HepG2 (cell line): Measurements from ENCODE around the gene UAP1L1. TPM values are rescaled to one million over a fixed set of nuclear protein-coding genes. Genes with fewer than 3 reads are reported as not detected.

Experiments
- ETV5 ChIP-seq: IDR thresholded peaks from 2 replicates; pipeline ENCODE4 v1.6.1; 2018; ENCODE audit warnings: missing biosample characterization, missing genetic modification reagents, inconsistent platforms, borderline replicate concordance
- FOXP1 ChIP-seq, 2 experiments: fragments of 450-650 bp in 1 of 2; IDR thresholded peaks; 2 replicates each; pipeline ENCODE4 v1.6.1; 2017 to 2018; ENCODE audit warnings: antibody characterized with exemption in 1 of 2
- KDM2A ChIP-seq: sonication (generic); formaldehyde crosslinking; IDR thresholded peaks from 2 replicates; pipeline ENCODE4 v1.4.0; 2020; ENCODE audit warnings: low read depth, missing genetic modification reagents, borderline replicate concordance
- MIXL1 ChIP-seq: IDR thresholded peaks from 2 replicates; pipeline ENCODE4 v1.6.1; 2016
- MLLT10 ChIP-seq: sonication (generic); formaldehyde crosslinking; IDR thresholded peaks from 2 replicates; pipeline ENCODE4 v1.4.0; 2020; ENCODE audit warnings: missing genetic modification reagents
- RBM22 ChIP-seq: fragments of 200-400 bp; formaldehyde crosslinking; optimal IDR thresholded peaks from 2 replicates; pipeline ENCODE3; 2017; ENCODE audit warnings: mild to moderate bottlenecking, low read length, moderate library complexity
- TOPORS ChIP-seq: sonication (generic); formaldehyde crosslinking; IDR thresholded peaks from 2 replicates; pipeline ENCODE4 v1.8.0; 2023; ENCODE audit warnings: mild to moderate bottlenecking, missing genetic modification reagents
- ZNF234 ChIP-seq: sonication (generic); formaldehyde crosslinking; conservative IDR thresholded peaks from 2 replicates; pipeline ENCODE4 v1.5.1; 2020; ENCODE audit warnings: mild to moderate bottlenecking, missing genetic modification reagents
- ZNF24 ChIP-seq: fragments of 450-650 bp; IDR thresholded peaks from 2 replicates; pipeline ENCODE4 v1.6.1; 2017; ENCODE audit warnings: antibody characterized with exemption, mild to moderate bottlenecking
- ZNF333 ChIP-seq: sonication (generic); formaldehyde crosslinking; IDR thresholded peaks from 2 replicates; pipeline ENCODE4 v1.4.0; 2020; ENCODE audit warnings: mild to moderate bottlenecking, missing genetic modification reagents, borderline replicate concordance
- ZNF547 ChIP-seq: sonication (generic); formaldehyde crosslinking; IDR thresholded peaks from 2 replicates; pipeline ENCODE4 v1.5.1; 2020; ENCODE audit warnings: mild to moderate bottlenecking, missing genetic modification reagents
- ZNF549 ChIP-seq: sonication (generic); formaldehyde crosslinking; IDR thresholded peaks from 2 replicates; pipeline ENCODE4 v1.5.0; 2020; ENCODE audit warnings: missing genetic modification reagents
- ZNF567 ChIP-seq: sonication (generic); formaldehyde crosslinking; IDR thresholded peaks from 2 replicates; pipeline ENCODE4 v1.8.1; 2023; ENCODE audit warnings: mild to moderate bottlenecking, missing genetic modification reagents, borderline replicate concordance
- polyA plus RNA-seq, 8 experiments: library from polyadenylated mRNA; depleted of rRNA in 3 of 8; stranded (reverse) in 7 of 8; unstranded in 1 of 8; fragments of >200 nt; fragmentation: Illumina TruSeq in 4 of 8; extraction: Trizol in 4 of 8; gene quantifications; 2 replicates each; pipeline versions ENCODE4 v1.2.1 to v1.2.3, GENCODE V29; 2011 to 2016; ENCODE audit warnings: low read depth in 4 of 8, missing spikeins in 1 of 8, mixed read lengths in 1 of 8; ENCODE audit not compliant: insufficient read depth in 1 of 8
- total RNA-seq, 5 experiments: library from RNA; depleted of rRNA; stranded (reverse); fragments of >200 nt; fragmentation: Illumina TruSeq; extraction: Trizol; gene quantifications; 2 replicates each; pipeline ENCODE4 v1.2.3, GENCODE V29; 2016; ENCODE audit warnings: low read depth in 1 of 5
- TF ChIP-seq, protein P1 (sequence below): IDR thresholded peaks from 2 replicates; pipeline ENCODE4 v1.6.1; 2016; ENCODE audit warnings: low read depth, borderline replicate concordance
- TF ChIP-seq, protein P2 (sequence below), 2 experiments: IDR thresholded peaks; 2 replicates each; pipeline ENCODE4 v1.6.1; 2011 to 2012; ENCODE audit warnings: low read length in 2 of 2, borderline replicate concordance in 1 of 2, low read depth in 1 of 2, mild to moderate bottlenecking in 1 of 2, moderate library complexity in 1 of 2
- TF ChIP-seq, protein P3 (sequence below): sonication (generic); formaldehyde crosslinking; IDR thresholded peaks from 2 replicates; pipeline ENCODE4 v1.5.0; 2020; ENCODE audit warnings: mild to moderate bottlenecking, missing genetic modification reagents, borderline replicate concordance
- TF ChIP-seq, protein P4 (sequence below): IDR thresholded peaks from 2 replicates; pipeline ENCODE4 v1.6.1; 2018; ENCODE audit warnings: missing genetic modification reagents, mild to moderate bottlenecking, missing compliant biosample characterization
- TF ChIP-seq, protein P5 (sequence below): sonication (generic); formaldehyde crosslinking; IDR thresholded peaks from 2 replicates; pipeline ENCODE4 v1.4.0; 2020; ENCODE audit warnings: missing genetic modification reagents

The UAP1L1 gene
- total and polyA plus RNA-seq, 2 of the 13 experiments (the other 11 are each of a cell fraction or from before 2014, with no cell fraction given), result 5.4 to 6.4 TPM

DNA sequence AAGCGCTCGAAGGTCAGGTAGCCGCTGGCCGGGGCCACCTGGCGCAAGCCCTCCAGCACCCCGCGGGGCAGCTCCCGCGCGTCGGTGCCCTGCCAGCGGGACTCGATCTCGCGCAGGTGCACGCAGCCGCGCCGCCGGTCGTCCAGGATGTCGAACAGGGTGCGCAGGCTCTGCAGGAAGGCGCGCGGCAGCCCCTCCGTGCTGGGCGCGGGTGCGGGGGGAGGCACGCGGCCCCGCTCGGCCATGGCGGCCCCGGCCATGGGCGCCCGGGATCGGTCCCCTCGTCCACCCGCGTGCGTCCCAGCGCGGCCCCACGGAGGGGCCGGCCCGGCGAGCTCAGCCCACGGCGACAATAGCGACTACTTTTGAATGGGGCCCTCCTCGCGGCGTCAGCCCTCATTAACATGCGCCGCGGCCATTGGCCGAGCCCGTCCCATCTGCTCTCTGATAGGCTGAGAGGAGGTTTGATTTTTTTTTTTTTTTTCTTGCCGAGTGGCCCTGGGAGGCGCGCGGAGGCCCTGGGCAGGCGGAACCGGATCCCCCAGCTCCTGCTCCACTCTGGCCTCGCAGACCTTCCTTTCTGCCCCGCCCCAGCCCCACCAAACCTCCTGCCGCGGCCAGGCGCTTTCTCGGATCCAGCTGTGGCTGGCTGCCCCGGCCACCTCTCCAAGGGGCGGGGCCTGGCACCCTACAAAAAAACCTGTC, 7.0 kb upstream of the UAP1L1 start, which contains the start of gene SAPCD2 (continued):
- TF ChIP-seq MLLT10 (CRISPR knock-in tag) (no peak), FOXP1 (IDR thresholded peaks at IDR 0.05) (no peak), FOXP1 (CRISPR knock-in tag; IDR thresholded peaks at IDR 0.05) (no peak), MIXL1 (0 out of 2 replicates have a peak, but pooled peaks have one; percentile 26), RBM22 (no peak), ZNF333 (no peak), ZNF547 (CRISPR knock-in tag) (no peak), ZNF567 (CRISPR knock-in tag) (0 out of 2 replicates have a peak, but pooled peaks have one; percentile 52), KDM2A (peak; percentile 50; the same call in 1 of the 2 replicates), ETV5 (peak; percentile 57), ZNF549 (CRISPR knock-in tag) (no peak), ZNF24 (no peak), ZNF234 (CRISPR knock-in tag) (0 out of 2 replicates have a peak, but pooled peaks have one; percentile 24), TOPORS (CRISPR knock-in tag) (no peak)
- TF ChIP-seq, protein P1, sequence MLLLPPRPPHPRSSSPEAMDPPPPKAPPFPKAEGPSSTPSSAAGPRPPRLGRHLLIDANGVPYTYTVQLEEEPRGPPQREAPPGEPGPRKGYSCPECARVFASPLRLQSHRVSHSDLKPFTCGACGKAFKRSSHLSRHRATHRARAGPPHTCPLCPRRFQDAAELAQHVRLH, result no peak
- TF ChIP-seq, protein P2, sequence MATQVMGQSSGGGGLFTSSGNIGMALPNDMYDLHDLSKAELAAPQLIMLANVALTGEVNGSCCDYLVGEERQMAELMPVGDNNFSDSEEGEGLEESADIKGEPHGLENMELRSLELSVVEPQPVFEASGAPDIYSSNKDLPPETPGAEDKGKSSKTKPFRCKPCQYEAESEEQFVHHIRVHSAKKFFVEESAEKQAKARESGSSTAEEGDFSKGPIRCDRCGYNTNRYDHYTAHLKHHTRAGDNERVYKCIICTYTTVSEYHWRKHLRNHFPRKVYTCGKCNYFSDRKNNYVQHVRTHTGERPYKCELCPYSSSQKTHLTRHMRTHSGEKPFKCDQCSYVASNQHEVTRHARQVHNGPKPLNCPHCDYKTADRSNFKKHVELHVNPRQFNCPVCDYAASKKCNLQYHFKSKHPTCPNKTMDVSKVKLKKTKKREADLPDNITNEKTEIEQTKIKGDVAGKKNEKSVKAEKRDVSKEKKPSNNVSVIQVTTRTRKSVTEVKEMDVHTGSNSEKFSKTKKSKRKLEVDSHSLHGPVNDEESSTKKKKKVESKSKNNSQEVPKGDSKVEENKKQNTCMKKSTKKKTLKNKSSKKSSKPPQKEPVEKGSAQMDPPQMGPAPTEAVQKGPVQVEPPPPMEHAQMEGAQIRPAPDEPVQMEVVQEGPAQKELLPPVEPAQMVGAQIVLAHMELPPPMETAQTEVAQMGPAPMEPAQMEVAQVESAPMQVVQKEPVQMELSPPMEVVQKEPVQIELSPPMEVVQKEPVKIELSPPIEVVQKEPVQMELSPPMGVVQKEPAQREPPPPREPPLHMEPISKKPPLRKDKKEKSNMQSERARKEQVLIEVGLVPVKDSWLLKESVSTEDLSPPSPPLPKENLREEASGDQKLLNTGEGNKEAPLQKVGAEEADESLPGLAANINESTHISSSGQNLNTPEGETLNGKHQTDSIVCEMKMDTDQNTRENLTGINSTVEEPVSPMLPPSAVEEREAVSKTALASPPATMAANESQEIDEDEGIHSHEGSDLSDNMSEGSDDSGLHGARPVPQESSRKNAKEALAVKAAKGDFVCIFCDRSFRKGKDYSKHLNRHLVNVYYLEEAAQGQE (IDR thresholded peaks at IDR 0.05; ENCODE audit: borderline replicate concordance in 1 of 2, low read depth in 1 of 2, low read length in 2 of 2), result no peak
- TF ChIP-seq, protein P3, sequence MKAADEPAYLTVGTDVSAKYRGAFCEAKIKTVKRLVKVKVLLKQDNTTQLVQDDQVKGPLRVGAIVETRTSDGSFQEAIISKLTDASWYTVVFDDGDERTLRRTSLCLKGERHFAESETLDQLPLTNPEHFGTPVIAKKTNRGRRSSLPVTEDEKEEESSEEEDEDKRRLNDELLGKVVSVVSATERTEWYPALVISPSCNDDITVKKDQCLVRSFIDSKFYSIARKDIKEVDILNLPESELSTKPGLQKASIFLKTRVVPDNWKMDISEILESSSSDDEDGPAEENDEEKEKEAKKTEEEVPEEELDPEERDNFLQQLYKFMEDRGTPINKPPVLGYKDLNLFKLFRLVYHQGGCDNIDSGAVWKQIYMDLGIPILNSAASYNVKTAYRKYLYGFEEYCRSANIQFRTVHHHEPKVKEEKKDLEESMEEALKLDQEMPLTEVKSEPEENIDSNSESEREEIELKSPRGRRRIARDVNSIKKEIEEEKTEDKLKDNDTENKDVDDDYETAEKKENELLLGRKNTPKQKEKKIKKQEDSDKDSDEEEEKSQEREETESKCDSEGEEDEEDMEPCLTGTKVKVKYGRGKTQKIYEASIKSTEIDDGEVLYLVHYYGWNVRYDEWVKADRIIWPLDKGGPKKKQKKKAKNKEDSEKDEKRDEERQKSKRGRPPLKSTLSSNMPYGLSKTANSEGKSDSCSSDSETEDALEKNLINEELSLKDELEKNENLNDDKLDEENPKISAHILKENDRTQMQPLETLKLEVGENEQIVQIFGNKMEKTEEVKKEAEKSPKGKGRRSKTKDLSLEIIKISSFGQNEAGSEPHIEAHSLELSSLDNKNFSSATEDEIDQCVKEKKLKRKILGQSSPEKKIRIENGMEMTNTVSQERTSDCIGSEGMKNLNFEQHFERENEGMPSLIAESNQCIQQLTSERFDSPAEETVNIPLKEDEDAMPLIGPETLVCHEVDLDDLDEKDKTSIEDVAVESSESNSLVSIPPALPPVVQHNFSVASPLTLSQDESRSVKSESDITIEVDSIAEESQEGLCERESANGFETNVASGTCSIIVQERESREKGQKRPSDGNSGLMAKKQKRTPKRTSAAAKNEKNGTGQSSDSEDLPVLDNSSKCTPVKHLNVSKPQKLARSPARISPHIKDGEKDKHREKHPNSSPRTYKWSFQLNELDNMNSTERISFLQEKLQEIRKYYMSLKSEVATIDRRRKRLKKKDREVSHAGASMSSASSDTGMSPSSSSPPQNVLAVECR (CRISPR knock-in tag), result peak; percentile 69; the same call in 1 of the 2 replicates
- TF ChIP-seq, protein P4, sequence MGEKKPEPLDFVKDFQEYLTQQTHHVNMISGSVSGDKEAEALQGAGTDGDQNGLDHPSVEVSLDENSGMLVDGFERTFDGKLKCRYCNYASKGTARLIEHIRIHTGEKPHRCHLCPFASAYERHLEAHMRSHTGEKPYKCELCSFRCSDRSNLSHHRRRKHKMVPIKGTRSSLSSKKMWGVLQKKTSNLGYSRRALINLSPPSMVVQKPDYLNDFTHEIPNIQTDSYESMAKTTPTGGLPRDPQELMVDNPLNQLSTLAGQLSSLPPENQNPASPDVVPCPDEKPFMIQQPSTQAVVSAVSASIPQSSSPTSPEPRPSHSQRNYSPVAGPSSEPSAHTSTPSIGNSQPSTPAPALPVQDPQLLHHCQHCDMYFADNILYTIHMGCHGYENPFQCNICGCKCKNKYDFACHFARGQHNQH, result peak; percentile 51; the same call in 1 of the 2 replicates
- TF ChIP-seq, protein P5, sequence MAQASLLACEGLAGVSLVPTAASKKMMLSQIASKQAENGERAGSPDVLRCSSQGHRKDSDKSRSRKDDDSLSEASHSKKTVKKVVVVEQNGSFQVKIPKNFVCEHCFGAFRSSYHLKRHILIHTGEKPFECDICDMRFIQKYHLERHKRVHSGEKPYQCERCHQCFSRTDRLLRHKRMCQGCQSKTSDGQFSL (CRISPR knock-in tag), result no peak
